AG04450 (cell line): ENCODE measurements around the gene CCDC30. TPM values are rescaled to one million over a fixed set of nuclear protein-coding genes. Genes with fewer than 3 reads are reported as not detected.

Experiments
- CTCF ChIA-PET: fragments of 300-600, 350-600 bp; formaldehyde crosslinking; extraction: SDS; loops from one replicate; lab custom pipeline; 2022; ENCODE audit warnings: antibody characterized with exemption, inconsistent platforms; lab: Charles Lee
- POLR2A ChIA-PET: fragments of 350-600 bp; formaldehyde crosslinking; extraction: SDS; loops from one replicate; lab custom pipeline; 2021; ENCODE audit warnings: antibody characterized with exemption, inconsistent platforms; lab: Yijun Ruan, JAX
- DNase-seq: peaks from one replicate; pipeline ENCODE4 v3.0.0-alpha.2; 2011; ENCODE audit warnings: low read depth, low spot score
- H3K27ac ChIP-seq: one replicate; pipeline ENCODE4 v1.5.1; 2012; ENCODE audit warnings: low read depth, low read length, control low read depth
- H3K27me3 ChIP-seq: one replicate; pipeline ENCODE4 v1.6.0; 2012; ENCODE audit warnings: low read length; ENCODE audit not compliant: control insufficient read depth, insufficient read depth
- H3K4me3 ChIP-seq: 2 replicates; pipeline ENCODE4 v1.5.1; 2011; ENCODE audit warnings: mild to moderate bottlenecking, low read depth, low read length, control low read depth
- H3K9me3 ChIP-seq: 2 replicates; pipeline ENCODE4 v1.5.1; 2012; ENCODE audit warnings: low read length; ENCODE audit not compliant: control insufficient read depth, insufficient read depth
- polyA plus RNA-seq: library from polyadenylated mRNA; depleted of rRNA; stranded (reverse); fragments of >200 nt; gene quantifications from 2 replicates; pipeline ENCODE4 v1.2.3, GENCODE V29; 2011
- TF ChIP-seq, protein P1 (sequence below): IDR thresholded peaks from 2 replicates; pipeline ENCODE4 v1.5.1; 2011; ENCODE audit warnings: low read depth, low read length, control low read depth, inconsistent platforms

Gene CCDC30
- polyA plus RNA-seq, 1 experiment, result 0.61 TPM

DNA sequence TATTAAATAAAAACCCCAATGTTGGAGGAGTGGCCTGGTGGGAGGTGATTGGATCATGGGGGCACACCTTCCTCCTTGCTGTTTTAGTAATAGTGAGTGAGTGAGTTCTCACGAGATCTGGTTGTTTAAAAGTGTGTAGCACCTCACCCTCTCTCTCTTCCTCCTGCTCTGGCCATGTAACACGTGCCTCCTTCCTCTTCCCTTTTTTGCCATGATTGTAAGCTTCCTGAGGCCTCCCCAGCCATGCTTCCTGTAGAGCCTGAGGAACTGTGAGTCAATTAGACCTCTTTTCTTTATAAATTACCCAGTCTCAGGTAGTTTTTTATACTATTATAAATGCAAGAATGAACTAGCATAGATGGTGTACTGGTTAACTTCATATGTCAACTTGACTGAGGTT lies 68.0 kb downstream of the CCDC30 start:
- TF ChIP-seq, protein P1, sequence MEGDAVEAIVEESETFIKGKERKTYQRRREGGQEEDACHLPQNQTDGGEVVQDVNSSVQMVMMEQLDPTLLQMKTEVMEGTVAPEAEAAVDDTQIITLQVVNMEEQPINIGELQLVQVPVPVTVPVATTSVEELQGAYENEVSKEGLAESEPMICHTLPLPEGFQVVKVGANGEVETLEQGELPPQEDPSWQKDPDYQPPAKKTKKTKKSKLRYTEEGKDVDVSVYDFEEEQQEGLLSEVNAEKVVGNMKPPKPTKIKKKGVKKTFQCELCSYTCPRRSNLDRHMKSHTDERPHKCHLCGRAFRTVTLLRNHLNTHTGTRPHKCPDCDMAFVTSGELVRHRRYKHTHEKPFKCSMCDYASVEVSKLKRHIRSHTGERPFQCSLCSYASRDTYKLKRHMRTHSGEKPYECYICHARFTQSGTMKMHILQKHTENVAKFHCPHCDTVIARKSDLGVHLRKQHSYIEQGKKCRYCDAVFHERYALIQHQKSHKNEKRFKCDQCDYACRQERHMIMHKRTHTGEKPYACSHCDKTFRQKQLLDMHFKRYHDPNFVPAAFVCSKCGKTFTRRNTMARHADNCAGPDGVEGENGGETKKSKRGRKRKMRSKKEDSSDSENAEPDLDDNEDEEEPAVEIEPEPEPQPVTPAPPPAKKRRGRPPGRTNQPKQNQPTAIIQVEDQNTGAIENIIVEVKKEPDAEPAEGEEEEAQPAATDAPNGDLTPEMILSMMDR, result no peak
- POLR2A ChIA-PET, result no interaction called here
- no peaks in the 10 kb centered on the region for H3K27me3 ChIP-seq
- H3K27ac ChIP-seq, result no peak overlapping the region
- CTCF ChIA-PET, result no interaction called here
- H3K9me3 ChIP-seq, result peaks cover 2% of the 10 kb centered on the region; the same call in 1 of the 2 replicates
- no peak for DNase-seq
- no peak overlapping the region for H3K4me3 ChIP-seq

DNA sequence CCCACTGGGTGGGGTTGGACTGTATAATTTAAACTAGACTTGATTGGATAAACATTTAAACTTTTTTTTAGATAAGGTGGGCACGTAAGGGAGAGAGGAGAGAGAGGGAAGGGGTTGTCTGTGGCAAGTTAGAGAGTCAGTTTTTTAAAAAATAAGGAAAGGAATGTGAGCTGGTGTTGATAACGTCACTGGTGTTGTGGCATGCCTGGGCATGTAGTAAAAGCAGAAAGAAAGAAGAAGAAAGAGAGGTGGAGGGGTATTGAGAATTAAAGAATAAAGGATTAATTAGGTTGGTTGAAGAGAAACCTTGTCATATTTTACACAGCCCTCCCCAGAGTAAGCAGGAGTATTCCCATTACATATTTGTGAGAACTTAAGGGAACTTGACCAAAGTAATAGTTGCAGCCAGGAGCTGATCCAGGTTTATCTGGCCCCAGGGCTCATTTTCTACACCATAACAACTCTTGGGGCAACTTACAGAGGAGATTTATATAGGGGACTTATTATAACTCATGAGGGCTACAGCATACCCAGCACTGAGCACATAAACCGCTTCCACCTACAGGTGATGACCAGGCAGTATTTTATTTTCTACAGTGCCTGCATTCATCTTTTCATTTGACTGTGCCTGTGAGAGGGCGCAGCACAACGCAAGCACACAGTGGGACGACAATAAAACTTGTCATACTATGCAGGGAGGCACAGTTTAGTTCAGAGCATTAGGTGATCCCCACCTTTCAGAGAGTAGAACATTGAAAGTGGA lies 70.2 kb downstream of the CCDC30 start:
- Histone ChIP-seq H3K4me3 (no peak overlapping the region), H3K27ac (no peak overlapping the region), H3K9me3 (peaks cover 2% of the 10 kb centered on the region; the same call in 1 of the 2 replicates), H3K27me3 (no peaks in the 10 kb centered on the region)
- TF ChIP-seq, protein P1, result no peak
- ChIA-PET CTCF (interaction anchor here (0.6 kb wide), 1 partner anchor 96 kb away, joined by 6 read pairs; no protein-coding TSS in a partner anchor), POLR2A (no interaction called here)
- no peak for DNase-seq

DNA sequence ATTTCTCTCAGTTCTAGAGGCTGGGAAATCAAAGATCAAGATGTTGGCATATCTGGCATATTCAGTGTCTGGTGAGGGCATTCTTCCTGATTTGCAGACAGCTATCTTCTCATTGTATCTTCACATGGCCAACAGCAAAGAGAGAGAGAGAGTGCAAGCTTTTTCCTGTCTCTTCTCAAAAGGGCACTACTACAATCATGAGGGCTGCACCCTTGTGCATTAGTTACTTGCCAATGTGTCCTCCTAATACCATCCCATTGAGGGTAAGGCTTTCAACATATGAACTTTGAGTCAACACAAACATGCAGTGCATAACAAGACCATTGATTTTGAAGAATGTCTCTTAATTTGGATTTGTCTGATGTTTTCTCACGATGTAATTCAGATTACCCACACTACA lies 78.0 kb downstream of the CCDC30 start:
- Histone ChIP-seq H3K27me3 (no peaks in the 10 kb centered on the region), H3K27ac (no peak overlapping the region), H3K4me3 (no peak overlapping the region), H3K9me3 (no peaks in the 10 kb centered on the region)
- ChIA-PET POLR2A (no interaction called here), CTCF (interaction anchor here (0.5 kb wide), 1 partner anchor 86 kb away, joined by 3 read pairs; no protein-coding TSS in a partner anchor)
- TF ChIP-seq, protein P1, result no peak
- DNase-seq, result no peak

DNA sequence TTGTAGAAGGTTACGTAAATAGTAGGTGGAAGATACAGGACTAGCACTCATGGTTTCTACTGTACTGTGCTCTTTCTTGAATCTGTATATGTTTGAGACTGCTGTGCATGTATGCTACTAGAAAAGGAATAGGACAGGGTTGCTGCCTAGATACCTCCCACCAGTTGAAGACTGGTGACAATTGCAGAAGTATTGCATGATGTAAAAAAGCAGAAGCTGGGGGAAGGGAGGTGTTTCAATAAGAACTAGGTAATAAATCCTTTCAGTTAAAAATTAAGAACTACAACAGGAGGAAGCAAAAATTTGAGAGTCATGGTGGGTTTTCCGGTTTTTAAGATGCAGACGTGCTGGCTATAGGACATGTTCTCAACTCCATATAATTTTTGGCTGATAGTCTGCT lies 88.1 kb downstream of the CCDC30 start:
- peaks cover 3% of the 10 kb centered on the region for H3K27me3 ChIP-seq
- H3K9me3 ChIP-seq, result no peaks in the 10 kb centered on the region
- TF ChIP-seq, protein P1, result no peak
- ChIA-PET POLR2A (no interaction called here), CTCF (no interaction called here)
- DNase-seq, result no peak
- H3K27ac ChIP-seq, result no peak overlapping the region
- H3K4me3 ChIP-seq, result no peak overlapping the region

DNA sequence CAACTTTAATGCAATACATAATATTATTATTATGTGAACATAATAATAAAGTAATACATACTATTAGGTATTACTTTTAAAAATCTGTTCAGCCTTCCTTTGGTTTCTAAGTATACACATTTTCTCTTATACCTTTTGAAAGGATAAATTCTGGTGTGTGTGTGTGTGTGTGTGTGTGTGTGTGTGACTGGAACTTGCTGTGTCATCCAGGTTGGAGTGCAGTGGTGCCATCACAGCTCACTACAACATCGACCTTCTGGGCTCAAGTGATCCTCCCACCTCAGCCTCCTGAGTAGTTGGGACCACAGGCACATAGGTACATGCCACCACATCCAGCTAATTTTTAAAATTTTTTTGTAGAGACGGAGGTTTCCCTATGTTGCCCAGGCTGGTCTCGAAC lies 88.5 kb downstream of the CCDC30 start:
- Histone ChIP-seq H3K27me3 (peaks cover 3% of the 10 kb centered on the region), H3K9me3 (no peaks in the 10 kb centered on the region), H3K4me3 (no peak overlapping the region), H3K27ac (no peak overlapping the region)
- TF ChIP-seq, protein P1, result no peak
- ChIA-PET POLR2A (no interaction called here), CTCF (no interaction called here)
- DNase-seq, result no peak
